Measurements from ENCODE around the gene DLAT.
"Not testable (repeated sequence)": the region's sequence is repeated elsewhere in the genome, so short reads cannot be mapped to it uniquely, and the experiment has no call there.

The DLAT gene

GRCh38 chr11:112050721-112051120 lies 25.5 kb downstream of the DLAT start:
- no peak for DNase-seq (ENCODE audit: low spot score)

GRCh38 chr11:112051768-112052167 lies 26.6 kb downstream of the DLAT start:
- no peak for DNase-seq (ENCODE audit: low spot score)

GRCh38 chr11:112057170-112057569 lies 32.0 kb downstream of the DLAT start:
- DNase-seq (ENCODE audit: low spot score), result no peak

- no peak for DNase-seq (ENCODE audit: low spot score)
Measured at GRCh38 chr11:112058103-112058502, 32.9 kb downstream of the DLAT start.

GRCh38 chr11:112062923-112063322 lies 37.7 kb downstream of the DLAT start:
- DNase-seq (ENCODE audit: low spot score), result no peak

GRCh38 chr11:112073941-112074811 lies 49.0 kb downstream of the DLAT start, which contains the start of the genes NKAPD1 and PIH1D2:
NKAPD1 (plus strand) TSS chr11:112074299; CDS start chr11:112075575, 1,276 bp downstream.
PIH1D2 (minus strand) TSS chr11:112074017; CDS start chr11:112073174, 843 bp downstream.
- DNase-seq (ENCODE audit: low spot score), result peak; percentile 83

GRCh38 chr11:112082729-112083128 lies 57.5 kb downstream of the DLAT start:
- DNase-seq (ENCODE audit: low spot score), result no peak

GRCh38 chr11:112085822-112086421 lies 60.7 kb downstream of the DLAT start:
- DNase-seq (ENCODE audit: low spot score), result peak; percentile 40

GRCh38 chr11:112086422-112087191 lies 61.4 kb downstream of the DLAT start, which contains the start of the genes SDHD and TIMM8B:
SDHD (plus strand) TSS chr11:112086873; CDS start chr11:112086908, 35 bp downstream.
TIMM8B (minus strand) TSS chr11:112086756; CDS start chr11:112086723, 33 bp downstream.
- DNase-seq (ENCODE audit: low spot score), result peak; percentile 99

- no peak for DNase-seq (ENCODE audit: low spot score)
Measured at GRCh38 chr11:112087212-112087611, 62.0 kb downstream of the DLAT start.

- DNase-seq (ENCODE audit: low spot score), result not testable (repeated sequence)
Measured at GRCh38 chr11:112095302-112095701, 70.1 kb downstream of the DLAT start.

GRCh38 chr11:112096194-112096593 lies 71.0 kb downstream of the DLAT start:
- DNase-seq (ENCODE audit: low spot score), result no peak

GRCh38 chr11:112097734-112098528 lies 72.7 kb downstream of the DLAT start:
- no peak for DNase-seq (ENCODE audit: low spot score)

GRCh38 chr11:112100462-112100861 lies 75.3 kb downstream of the DLAT start:
- no peak for DNase-seq (ENCODE audit: low spot score)

GRCh38 chr11:112103446-112103845 lies 78.2 kb downstream of the DLAT start:
- no peak for DNase-seq (ENCODE audit: low spot score)

GRCh38 chr11:112106070-112106469 lies 80.9 kb downstream of the DLAT start:
- DNase-seq (ENCODE audit: low spot score), result no peak
